T-helper 1 cell (primary cell): Measurements from ENCODE around the gene GINS2.

Source experiments
- DNase-seq, 5 donors: peaks; one replicate each; pipeline ENCODE4 v3.0.0-alpha.2; 2012 to 2020

The GINS2 gene

GRCh38 chr16:85716022-85716679 is 27.4 kb upstream of the GINS2 start:
- DNase-seq: no peak

GRCh38 chr16:85715169-85716021 is 26.6 kb upstream of the GINS2 start:
- no peak for DNase-seq

- DNase-seq: no peak
Measured at GRCh38 chr16:85712801-85713200, 24.0 kb upstream of the GINS2 start.

- DNase-seq: no peak
Measured at GRCh38 chr16:85711982-85712587, 23.3 kb upstream of the GINS2 start.

- DNase-seq: no peak
Measured at GRCh38 chr16:85710732-85711131, 22.0 kb upstream of the GINS2 start.

- no peak for DNase-seq
Measured at GRCh38 chr16:85709766-85710585, 21.2 kb upstream of the GINS2 start.

- DNase-seq: no peak
Measured at GRCh38 chr16:85708338-85708737, 19.6 kb upstream of the GINS2 start.

- no peak for DNase-seq
Measured at GRCh38 chr16:85707528-85708095, 18.9 kb upstream of the GINS2 start.

GRCh38 chr16:85706449-85707034 is 17.8 kb upstream of the GINS2 start:
- DNase-seq: no peak

GRCh38 chr16:85704900-85705846 is 16.4 kb upstream of the GINS2 start:
- no peak for DNase-seq

GRCh38 chr16:85704011-85704410 is 15.3 kb upstream of the GINS2 start:
- DNase-seq: no peak

GRCh38 chr16:85699628-85700027 is 10.9 kb upstream of the GINS2 start:
- DNase-seq: no peak

GRCh38 chr16:85698935-85699558 is 10.3 kb upstream of the GINS2 start:
- DNase-seq: no peak

- no peak for DNase-seq
Measured at GRCh38 chr16:85698459-85698891, 9.7 kb upstream of the GINS2 start.

- no peak for DNase-seq
Measured at GRCh38 chr16:85697431-85697830, 8.7 kb upstream of the GINS2 start.

- DNase-seq: no peak
Measured at GRCh38 chr16:85696781-85697180, 8.0 kb upstream of the GINS2 start.

GRCh38 chr16:85695196-85696128 is 6.7 kb upstream of the GINS2 start:
- no peak for DNase-seq

GRCh38 chr16:85690469-85691064 is 1.8 kb upstream of the GINS2 start:
- no peak for DNase-seq

- no peak for DNase-seq
Measured at GRCh38 chr16:85689950-85690320, 1.2 kb upstream of the GINS2 start.
